ENCODE data around the gene SLAMF9. TPM values are rescaled to one million over a fixed set of nuclear protein-coding genes. Genes with fewer than 3 reads are reported as not detected.
A peak's percentile ranks its signal among the peaks of the same experiment; 100 is the strongest.

The SLAMF9 gene
- total RNA-seq, 4 donors from 2014 or later: not detected

GRCh38 chr1:159932296-159933285 is 21.4 kb downstream of the SLAMF9 start:
- Histone ChIP-seq H3K9me3 (no peaks in the 10 kb centered on the region), H3K27ac (peak overlapping the region; percentile 49), H3K4me1 (peaks cover 63% of the 10 kb centered on the region), H3K36me3 (peaks cover 3% of the 10 kb centered on the region), H3K4me3 (no peak overlapping the region), H3K27me3 (no peaks in the 10 kb centered on the region)
- DNase-seq (ENCODE audit: low spot score in 2 of 2): no peak
- WGBS: 71% methylated on average over 14 of the region's 16 CpGs
- no peak for TF ChIP-seq CTCF (IDR thresholded peaks at IDR 0.05)
- TF ChIP-seq POLR2A (IDR thresholded peaks at IDR 0.05): no peak
- no peak for TF ChIP-seq EP300 (IDR thresholded peaks at IDR 0.05)
- no peak for TF ChIP-seq POLR2AphosphoS5 (IDR thresholded peaks at IDR 0.05)

GRCh38 chr1:159931795-159932173 is 22.3 kb downstream of the SLAMF9 start:
- H3K4me3 ChIP-seq: no peak overlapping the region
- H3K27me3 ChIP-seq: no peaks in the 10 kb centered on the region
- WGBS: 65% methylated on average over 3 of the region's 3 CpGs
- peaks cover 3% of the 10 kb centered on the region for H3K36me3 ChIP-seq
- H3K27ac ChIP-seq: no peak overlapping the region
- no peaks in the 10 kb centered on the region for H3K9me3 ChIP-seq
- TF ChIP-seq POLR2AphosphoS5 (IDR thresholded peaks at IDR 0.05): no peak
- no peak for TF ChIP-seq CTCF (IDR thresholded peaks at IDR 0.05)
- DNase-seq (ENCODE audit: low spot score in 2 of 2): no peak
- peaks cover 55% of the 10 kb centered on the region for H3K4me1 ChIP-seq

DNA sequence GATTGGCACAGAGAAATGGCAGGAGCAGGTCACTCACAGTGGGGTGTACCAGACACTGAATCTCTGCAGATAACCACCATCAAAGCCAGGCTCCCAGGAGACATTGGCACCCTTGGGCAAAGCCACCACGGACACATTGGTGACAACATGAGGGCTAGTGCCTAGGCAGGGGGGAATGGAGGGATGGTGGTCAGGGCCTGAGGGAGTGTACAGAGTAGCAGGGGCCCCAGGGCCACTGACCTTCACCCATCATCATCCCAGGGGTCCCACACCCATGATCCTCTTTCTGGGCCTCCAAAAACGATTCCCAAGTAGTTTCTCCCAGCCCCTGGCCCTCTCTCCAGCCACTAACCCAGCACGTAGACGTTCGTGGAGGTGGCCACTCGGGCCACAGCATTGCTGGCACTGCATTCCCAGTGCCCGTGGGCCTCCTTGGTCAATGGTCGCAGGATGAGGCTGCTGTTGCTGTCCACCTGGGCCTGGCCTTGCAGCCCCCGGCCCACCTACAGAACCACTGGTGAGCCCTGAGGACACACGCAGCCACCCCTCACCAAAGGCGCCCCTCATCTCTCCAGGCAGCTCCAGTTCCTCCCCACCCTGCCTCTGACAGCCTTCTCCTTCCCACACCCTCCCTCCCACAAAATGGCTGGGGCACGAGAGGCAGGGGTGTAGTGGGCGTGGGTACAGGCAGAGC is 22.8 kb downstream of the SLAMF9 start:
- DNase-seq (ENCODE audit: low spot score in 2 of 2): no peak
- WGBS: 87% methylated on average over 13 of the region's 13 CpGs
- Histone ChIP-seq H3K4me3 (no peak overlapping the region), H3K27ac (no peak overlapping the region), H3K4me1 (peaks cover 50% of the 10 kb centered on the region), H3K9me3 (no peaks in the 10 kb centered on the region), H3K36me3 (peaks cover 3% of the 10 kb centered on the region), H3K27me3 (no peaks in the 10 kb centered on the region)
- TF ChIP-seq POLR2AphosphoS5 (IDR thresholded peaks at IDR 0.05): no peak
- TF ChIP-seq POLR2A (IDR thresholded peaks at IDR 0.05): no peak
- TF ChIP-seq EP300 (IDR thresholded peaks at IDR 0.05): no peak
- TF ChIP-seq CTCF (IDR thresholded peaks at IDR 0.05): no peak

GRCh38 chr1:159930634-159931033 is 23.4 kb downstream of the SLAMF9 start:
- no peak for DNase-seq (ENCODE audit: low spot score in 2 of 2)
- no peak overlapping the region for H3K4me3 ChIP-seq
- H3K27me3 ChIP-seq: no peaks in the 10 kb centered on the region
- WGBS: 88% methylated on average over 8 of the region's 8 CpGs
- peaks cover 50% of the 10 kb centered on the region for H3K4me1 ChIP-seq
- peaks cover 3% of the 10 kb centered on the region for H3K36me3 ChIP-seq
- no peak overlapping the region for H3K27ac ChIP-seq
- H3K9me3 ChIP-seq: no peaks in the 10 kb centered on the region
- no peak for TF ChIP-seq POLR2A (IDR thresholded peaks at IDR 0.05)
- TF ChIP-seq EP300 (IDR thresholded peaks at IDR 0.05): no peak
- no peak for TF ChIP-seq POLR2AphosphoS5 (IDR thresholded peaks at IDR 0.05)
- TF ChIP-seq CTCF (IDR thresholded peaks at IDR 0.05): no peak

GRCh38 chr1:159930216-159930615 is 23.8 kb downstream of the SLAMF9 start:
- WGBS: 78% methylated on average over 3 of the region's 11 CpGs
- H3K4me3 ChIP-seq: no peak overlapping the region
- no peak for TF ChIP-seq POLR2A (IDR thresholded peaks at IDR 0.05)
- TF ChIP-seq CTCF (IDR thresholded peaks at IDR 0.05): no peak
- TF ChIP-seq EP300 (IDR thresholded peaks at IDR 0.05): no peak
- H3K27ac ChIP-seq: no peak overlapping the region
- no peaks in the 10 kb centered on the region for H3K27me3 ChIP-seq
- no peak for DNase-seq (ENCODE audit: low spot score in 2 of 2)
- peaks cover 3% of the 10 kb centered on the region for H3K36me3 ChIP-seq
- H3K4me1 ChIP-seq: peaks cover 52% of the 10 kb centered on the region
- H3K9me3 ChIP-seq: no peaks in the 10 kb centered on the region

Measured in suprapubic skin (tissue), 4 donors.